Natural killer cell (primary cell): ENCODE results near the gene RPRD1B. TPM values are rescaled to one million over a fixed set of nuclear protein-coding genes. Genes with fewer than 3 reads are reported as not detected.
A peak's percentile ranks its signal among the peaks of the same experiment; 100 is the strongest.

ENCODE experiments used
- ATAC-seq, 3 donors: fragments of 150-1000 bp in 2 of 3; fragments of 200-7000 bp in 1 of 3; cut with Tn5 transposase; 1 replicate in 1 of 3; 2 replicates in 2 of 3; pipeline ENCODE4 v1.10.0; 2021; ENCODE audit warnings: mild to moderate bottlenecking in 2 of 3, moderate library complexity in 2 of 3
- DNase-seq, 2 donors: peaks; one replicate each; pipeline versions ENCODE4 v3.0.0 to v3.0.0-alpha.2; 2013 to 2021; ENCODE audit warnings: mixed read lengths in 1 of 2
- H3K27ac ChIP-seq: one replicate; pipeline ENCODE4 v1.5.1; 2013; ENCODE audit warnings: mild to moderate bottlenecking, low read length
- H3K27me3 ChIP-seq: one replicate; pipeline ENCODE4 v1.6.1; 2013; ENCODE audit warnings: low read length; ENCODE audit not compliant: control insufficient read depth, insufficient read depth
- H3K36me3 ChIP-seq: one replicate; pipeline ENCODE4 v1.6.1; 2013; ENCODE audit warnings: low read length; ENCODE audit not compliant: control insufficient read depth, insufficient read depth
- H3K4me1 ChIP-seq: one replicate; pipeline ENCODE4 v1.6.1; 2013; ENCODE audit warnings: low read length; ENCODE audit not compliant: control insufficient read depth, insufficient read depth
- H3K4me3 ChIP-seq: one replicate; pipeline ENCODE4 v1.5.1; 2013; ENCODE audit warnings: low read length
- H3K9me3 ChIP-seq: one replicate; pipeline ENCODE4 v1.6.1; 2013; ENCODE audit warnings: low read length; ENCODE audit not compliant: control insufficient read depth, insufficient read depth
- H3K27ac Mint-ChIP-seq, 2 donors: one replicate each; pipeline ENCODE4 v1.8.0; 2022; ENCODE audit warnings: mild to moderate bottlenecking in 2 of 2, mixed read lengths in 2 of 2, moderate library complexity in 1 of 2
- H3K27me3 Mint-ChIP-seq, 2 donors: one replicate each; pipeline ENCODE4 v1.8.0; 2022; ENCODE audit warnings: low read depth in 2 of 2, mixed read lengths in 2 of 2
- H3K36me3 Mint-ChIP-seq: one replicate; pipeline ENCODE4 v1.8.0; 2022; ENCODE audit warnings: mixed read lengths
- H3K4me1 Mint-ChIP-seq, 2 donors: one replicate each; pipeline ENCODE4 v1.8.0; 2022; ENCODE audit warnings: mixed read lengths in 2 of 2
- H3K4me3 Mint-ChIP-seq: one replicate; pipeline ENCODE4 v1.8.0; 2022; ENCODE audit warnings: mild to moderate bottlenecking, moderate library complexity, mixed read lengths
- H3K9me3 Mint-ChIP-seq, 2 donors: one replicate each; pipeline ENCODE4 v1.8.0; 2022; ENCODE audit warnings: mixed read lengths in 2 of 2
- CTCF ChIP-seq: fragments of 200-600 bp; IDR thresholded peaks from one replicate; pipeline ENCODE4 v1.8.0; 2022; ENCODE audit warnings: antibody characterized with exemption
- WGBS: methylation state at CpG from one replicate; pipeline ENCODE4 v1.1.7; 2013; ENCODE audit warnings: missing lambda C conversion rate; ENCODE audit not compliant: insufficient coverage; 5-methylcytosine and 5-hydroxymethylcytosine counted together
- intact Hi-C: fragments of 100-400 bp; cut with micrococcal nuclease; formaldehyde crosslinking; loops from one replicate; pipeline ENCODE4 v1.14.2; 2022
- total RNA-seq, 4 donors: library from RNA; stranded (reverse); fragments of 120-200 nt in 1 of 4; gene quantifications; one replicate each; pipeline versions ENCODE4 v1.2.3 to v1.2.4, GENCODE V29; 2013 to 2022

RPRD1B gene
- total RNA-seq, 3 donors from 2014 or later (not counting 1 experiment from before 2014, with no cell fraction given): 75.8 to 87.3 (median 77.6) TPM

GRCh38 chr20:38036366-38036765, 2.8 kb downstream of the RPRD1B start:
- Mint-ChIP-seq H3K4me1 (peaks cover 43 to 52% of the 10 kb centered on the region in 2 donors), H3K4me3 (peak overlapping the region; percentile 13), H3K27me3 (no peaks in the 10 kb centered on the region), H3K27ac (peak overlapping the region; percentile 57 to 94), H3K9me3 (no peaks in the 10 kb centered on the region), H3K36me3 (no peaks in the 10 kb centered on the region)
- no peak for DNase-seq
- no peaks in the 10 kb centered on the region for H3K27me3 ChIP-seq
- H3K36me3 ChIP-seq: peaks cover 10% of the 10 kb centered on the region
- intact Hi-C loops: no loop called here
- no peak for TF ChIP-seq CTCF
- 94% methylated on average over 3 of the region's 5 CpGs for WGBS
- H3K4me1 ChIP-seq: peaks cover 30% of the 10 kb centered on the region
- ATAC-seq: no peak
- H3K4me3 ChIP-seq: no peak overlapping the region
- no peaks in the 10 kb centered on the region for H3K9me3 ChIP-seq
- H3K27ac ChIP-seq: no peak overlapping the region

GRCh38 chr20:38040276-38040675, 6.7 kb downstream of the RPRD1B start:
- Histone ChIP-seq H3K4me3 (no peak overlapping the region), H3K27ac (no peak overlapping the region), H3K27me3 (no peaks in the 10 kb centered on the region), H3K4me1 (peaks cover 9% of the 10 kb centered on the region), H3K9me3 (no peaks in the 10 kb centered on the region), H3K36me3 (peaks cover 36% of the 10 kb centered on the region)
- Mint-ChIP-seq H3K9me3 (no peaks in the 10 kb centered on the region), H3K27me3 (no peaks in the 10 kb centered on the region), H3K4me1 (peaks cover 35 to 36% of the 10 kb centered on the region in 2 donors), H3K36me3 (no peaks in the 10 kb centered on the region), H3K27ac (peak overlapping the region in 1 of 2 donors; percentile 48), H3K4me3 (no peak overlapping the region)
- DNase-seq (no peak), ATAC-seq (no peak)
- TF ChIP-seq CTCF: no peak
- 40% methylated on average over 1 of the region's 1 CpG for WGBS
- intact Hi-C loops: no loop called here

GRCh38 chr20:38043512-38044300, 10.2 kb downstream of the RPRD1B start:
- Mint-ChIP-seq H3K4me1 (peaks cover 27 to 29% of the 10 kb centered on the region in 2 donors), H3K27ac (peak overlapping the region in 1 of 2 donors; percentile 44)
- WGBS: 98% methylated on average over 10 of the region's 10 CpGs

More at GRCh38 chr20:38043512-38044300, 10.2 kb downstream of the RPRD1B start:
- H3K27ac ChIP-seq: no peak overlapping the region
- Mint-ChIP-seq H3K4me3 (no peak overlapping the region), H3K9me3 (no peaks in the 10 kb centered on the region), H3K27me3 (no peaks in the 10 kb centered on the region), H3K36me3 (no peaks in the 10 kb centered on the region)
- ATAC-seq: peak in 1 of 3 donors; percentile 46
- intact Hi-C loops: no loop called here
- H3K4me1 ChIP-seq: no peaks in the 10 kb centered on the region
- no peaks in the 10 kb centered on the region for H3K27me3 ChIP-seq
- H3K4me3 ChIP-seq: no peak overlapping the region
- TF ChIP-seq CTCF: no peak
- DNase-seq: no peak
- H3K9me3 ChIP-seq: no peaks in the 10 kb centered on the region
- peaks cover 52% of the 10 kb centered on the region for H3K36me3 ChIP-seq
